ENCODE data around the gene TMEM132D.

The TMEM132D gene

GRCh38 chr12:129871991-129872972 is 31.5 kb downstream of the TMEM132D start:
- no peaks in the 10 kb centered on the region for H3K36me3 ChIP-seq (ENCODE audit: control insufficient read depth, insufficient read depth, low read length)
- no peak overlapping the region for H3K4me3 ChIP-seq (replicated peaks; ENCODE audit: low read depth, low read length)
- TF ChIP-seq CTCF (IDR thresholded peaks at IDR 0.05; ENCODE audit: insufficient read depth, low read length, poor library complexity, severe bottlenecking), result no peak
- DNase-seq (ENCODE audit: extremely low read depth, insufficient read length), result no peak
- H3K27me3 ChIP-seq (replicated peaks; ENCODE audit: control insufficient read depth, insufficient read depth, low read length), result no peaks in the 10 kb centered on the region

GRCh38 chr12:129870796-129871195 is 33.0 kb downstream of the TMEM132D start:
- no peaks in the 10 kb centered on the region for H3K36me3 ChIP-seq (ENCODE audit: control insufficient read depth, insufficient read depth, low read length)
- DNase-seq (ENCODE audit: extremely low read depth, insufficient read length), result no peak
- no peaks in the 10 kb centered on the region for H3K27me3 ChIP-seq (replicated peaks; ENCODE audit: control insufficient read depth, insufficient read depth, low read length)
- TF ChIP-seq CTCF (IDR thresholded peaks at IDR 0.05; ENCODE audit: insufficient read depth, low read length, poor library complexity, severe bottlenecking), result no peak
- H3K4me3 ChIP-seq (replicated peaks; ENCODE audit: low read depth, low read length), result no peak overlapping the region

GRCh38 chr12:129870136-129870535 is 33.7 kb downstream of the TMEM132D start:
- Histone ChIP-seq H3K4me3 (replicated peaks; ENCODE audit: low read depth, low read length) (no peak overlapping the region), H3K27me3 (replicated peaks; ENCODE audit: control insufficient read depth, insufficient read depth, low read length) (no peaks in the 10 kb centered on the region), H3K36me3 (ENCODE audit: control insufficient read depth, insufficient read depth, low read length) (no peaks in the 10 kb centered on the region)
- no peak for DNase-seq (ENCODE audit: extremely low read depth, insufficient read length)
- no peak for TF ChIP-seq CTCF (IDR thresholded peaks at IDR 0.05; ENCODE audit: insufficient read depth, low read length, poor library complexity, severe bottlenecking)

DNA sequence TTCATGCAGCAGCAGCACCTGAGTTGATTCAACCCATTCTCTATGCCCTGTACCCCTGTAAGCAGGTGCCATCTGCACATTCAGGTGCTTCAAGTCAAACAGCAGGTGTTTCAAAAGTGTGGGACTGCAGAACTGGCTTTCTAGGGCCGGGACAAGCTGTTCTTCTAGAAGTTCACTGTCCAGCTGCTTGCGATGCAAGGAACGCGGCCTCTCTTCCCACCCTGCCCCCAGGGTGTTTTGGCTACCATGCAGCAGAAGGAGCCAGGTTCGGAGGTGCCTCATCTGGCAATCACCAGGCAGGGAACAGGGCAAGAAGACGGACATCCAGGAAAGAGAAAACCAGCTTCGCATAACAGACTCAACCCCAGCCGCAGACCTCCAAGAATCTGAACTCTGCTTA is 35.2 kb downstream of the TMEM132D start:
- no peak overlapping the region for H3K4me3 ChIP-seq (replicated peaks; ENCODE audit: low read depth, low read length)
- H3K36me3 ChIP-seq (ENCODE audit: control insufficient read depth, insufficient read depth, low read length), result no peaks in the 10 kb centered on the region
- TF ChIP-seq CTCF (IDR thresholded peaks at IDR 0.05; ENCODE audit: insufficient read depth, low read length, poor library complexity, severe bottlenecking), result no peak
- H3K27me3 ChIP-seq (replicated peaks; ENCODE audit: control insufficient read depth, insufficient read depth, low read length), result no peaks in the 10 kb centered on the region
- DNase-seq (ENCODE audit: extremely low read depth, insufficient read length), result no peak

DNA sequence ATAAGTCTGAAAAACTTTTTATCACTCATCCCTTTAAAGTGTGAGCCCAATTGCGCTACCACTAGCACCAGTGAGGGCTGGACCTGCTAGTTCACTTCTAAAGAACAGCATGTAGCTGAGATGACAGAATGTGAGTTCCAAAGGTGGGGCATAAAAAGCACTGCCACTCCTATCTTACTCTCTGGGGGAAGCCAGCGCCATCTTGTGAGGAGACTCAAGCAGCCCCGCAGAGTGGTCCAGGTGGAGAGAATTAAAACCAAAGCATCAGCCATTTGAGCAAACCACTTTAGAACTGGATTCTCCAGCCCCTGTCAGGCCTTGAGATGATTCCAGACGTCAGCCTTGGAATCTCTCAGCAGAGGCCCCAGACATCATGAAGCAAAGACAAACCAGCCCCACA is 39.9 kb downstream of the TMEM132D start:
- no peaks in the 10 kb centered on the region for H3K27me3 ChIP-seq (replicated peaks; ENCODE audit: control insufficient read depth, insufficient read depth, low read length)
- H3K4me3 ChIP-seq (replicated peaks; ENCODE audit: low read depth, low read length), result no peak overlapping the region
- H3K36me3 ChIP-seq (ENCODE audit: control insufficient read depth, insufficient read depth, low read length), result no peaks in the 10 kb centered on the region
- DNase-seq (ENCODE audit: extremely low read depth, insufficient read length), result no peak
- TF ChIP-seq CTCF (IDR thresholded peaks at IDR 0.05; ENCODE audit: insufficient read depth, low read length, poor library complexity, severe bottlenecking), result no peak

Measured in GM06990 (cell line).